OCI-LY7 (cell line): Measurements from ENCODE around the gene ERICH6. TPM values are rescaled to one million over a fixed set of nuclear protein-coding genes. Genes with fewer than 3 reads are reported as not detected.

Experiments
- BruUV-seq: library from RNA; stranded (reverse); fragments of 400-500 nt; replicated peaks from 2 replicates; lab custom pipeline; 2021; lab: Mats Ljungman, UMichigan
- CTCF ChIA-PET: fragments of 300-600 bp; sonication (Branson Sonifier 250); formaldehyde crosslinking; loops from one replicate; lab custom pipeline; 2022; ENCODE audit warnings: antibody characterized with exemption; ENCODE audit not compliant: unreplicated experiment; lab: Charles Lee
- POLR2A ChIA-PET: fragments of 300-600 bp; sonication (Branson Sonifier 250); formaldehyde crosslinking; loops from one replicate; lab custom pipeline; 2022; ENCODE audit warnings: antibody characterized with exemption; lab: Charles Lee
- DNase-seq: peaks from one replicate; pipeline ENCODE4 v3.0.0-alpha.2; 2015; ENCODE audit warnings: low spot score
- H2AFZ ChIP-seq: fragments of 200-600 bp; sonication (generic), shearing (Covaris generic); 2 replicates; pipeline ENCODE4 v1.6.1; 2014; ENCODE audit warnings: mild to moderate bottlenecking, antibody characterized with exemption, low read length, moderate library complexity
- H3K27ac ChIP-seq: fragments of 200-600 bp; sonication (generic); 2 replicates; pipeline ENCODE4 v1.5.1; 2014; ENCODE audit warnings: mixed run types, low read depth, mild to moderate bottlenecking, moderate library complexity, low read length, inconsistent platforms; ENCODE audit not compliant: poor library complexity, severe bottlenecking
- H3K36me3 ChIP-seq: fragments of 200-600 bp; sonication (generic); 2 replicates; pipeline ENCODE4 v1.6.1; 2014; ENCODE audit warnings: mild to moderate bottlenecking, antibody characterized with exemption, low read length, moderate library complexity, mixed read lengths; ENCODE audit not compliant: insufficient read depth
- H3K4me1 ChIP-seq: fragments of 200-600 bp; sonication (generic); 2 replicates; pipeline ENCODE4 v1.5.1; 2014; ENCODE audit warnings: mild to moderate bottlenecking, low read length; ENCODE audit not compliant: insufficient read depth, poor library complexity, severe bottlenecking
- H3K4me2 ChIP-seq: fragments of 200-600 bp; sonication (generic); 2 replicates; pipeline ENCODE4 v1.6.1; 2014; ENCODE audit warnings: mild to moderate bottlenecking, low read length
- H3K4me3 ChIP-seq: fragments of 200-600 bp; sonication (generic); 2 replicates; pipeline ENCODE4 v1.5.1; 2014; ENCODE audit warnings: mild to moderate bottlenecking, low read depth, low read length; ENCODE audit not compliant: poor library complexity, severe bottlenecking
- H3K79me2 ChIP-seq: fragments of 200-600 bp; sonication (generic); 2 replicates; pipeline ENCODE4 v1.6.1; 2016; ENCODE audit warnings: low read depth, mild to moderate bottlenecking, low read length, moderate library complexity, mixed read lengths; ENCODE audit not compliant: insufficient read depth
- H3K9me2 ChIP-seq: fragments of 200-600 bp; sonication (generic); 2 replicates; pipeline ENCODE4 v1.6.1; 2016; ENCODE audit warnings: mild to moderate bottlenecking, low read length, mixed read lengths; ENCODE audit not compliant: insufficient read depth
- H3K9me3 ChIP-seq: fragments of 200-600 bp; sonication (generic); 2 replicates; pipeline ENCODE4 v1.6.1; 2014; ENCODE audit warnings: mild to moderate bottlenecking, mixed run types, low read length, mixed read lengths
- H4K20me1 ChIP-seq: fragments of 200-600 bp; sonication (generic); 2 replicates; pipeline ENCODE4 v1.6.1; 2014; ENCODE audit warnings: mild to moderate bottlenecking, antibody characterized with exemption, low read length, moderate library complexity, mixed read lengths; ENCODE audit not compliant: insufficient read depth
- CTCF ChIP-seq: fragments of 200-600 bp; sonication (generic); conservative IDR thresholded peaks from 2 replicates; pipeline ENCODE4 v1.5.1; 2014; ENCODE audit warnings: mild to moderate bottlenecking, antibody characterized with exemption, low read length, moderate library complexity, mixed read lengths
- EZH2phosphoT487 ChIP-seq: fragments of 200-600 bp; sonication (generic); IDR thresholded peaks from 2 replicates; pipeline ENCODE4 v1.6.1; 2018; ENCODE audit warnings: low read depth, borderline replicate concordance, mild to moderate bottlenecking, mixed run types, antibody characterized with exemption, low read length, moderate library complexity, mixed read lengths
- intact Hi-C: fragments of 100-400 bp; cut with micrococcal nuclease; formaldehyde crosslinking; loops from one replicate; pipeline ENCODE4 v1.10.0; 2022; ENCODE audit not compliant: unreplicated experiment
- total RNA-seq, 2 experiments: library from RNA; depleted of rRNA in 1 of 2; stranded (reverse); fragments of >200 nt in 1 of 2; shearing (Covaris generic) in 1 of 2; gene quantifications; 2 replicates each; pipeline ENCODE4 v1.2.3, GENCODE V29; 2014 to 2022

The ERICH6 gene
- total RNA-seq, 2 experiments from 2014 or later, result 0.38 to 0.41 TPM

- no peak overlapping the region for H3K4me2 ChIP-seq
- no TSS peak for BruUV-seq
- no peak for DNase-seq
- H3K36me3 ChIP-seq, result no peaks in the 10 kb centered on the region
- no peaks in the 10 kb centered on the region for H3K9me3 ChIP-seq
- no peaks in the 10 kb centered on the region for H3K9me2 ChIP-seq
- ChIA-PET POLR2A (no interaction called here), CTCF (no interaction called here)
- no peaks in the 10 kb centered on the region for H3K79me2 ChIP-seq
- no peak overlapping the region for H3K27ac ChIP-seq
- H4K20me1 ChIP-seq, result no peaks in the 10 kb centered on the region
- no peak overlapping the region for H3K4me3 ChIP-seq
- H3K4me1 ChIP-seq, result no peaks in the 10 kb centered on the region
- H2AFZ ChIP-seq, result no peak overlapping the region
- TF ChIP-seq CTCF (no peak), EZH2phosphoT487 (no peak)
- intact Hi-C loops, result no loop called here
These were observed 63.5 kb downstream of the ERICH6 start for GRCh38 chr3:150640256-150640655.

- no peak overlapping the region for H3K27ac ChIP-seq
- no peaks in the 10 kb centered on the region for H3K9me2 ChIP-seq
- CTCF ChIA-PET, result no interaction called here
- no peaks in the 10 kb centered on the region for H3K36me3 ChIP-seq
- H3K4me1 ChIP-seq, result no peaks in the 10 kb centered on the region
- no peaks in the 10 kb centered on the region for H3K9me3 ChIP-seq
- no peak for DNase-seq
- no peaks in the 10 kb centered on the region for H4K20me1 ChIP-seq
- no peaks in the 10 kb centered on the region for H3K79me2 ChIP-seq
- H2AFZ ChIP-seq, result no peak overlapping the region
- BruUV-seq, result no TSS peak
- H3K4me2 ChIP-seq, result no peak overlapping the region
- POLR2A ChIA-PET, result interaction anchor here (1.0 kb wide), 1 partner anchor 25 kb away, joined by 3 read pairs; no protein-coding TSS in a partner anchor
- intact Hi-C loops, result no loop called here
- no peak overlapping the region for H3K4me3 ChIP-seq
- no peak for TF ChIP-seq EZH2phosphoT487
- TF ChIP-seq CTCF, result no peak
These were observed 64.5 kb downstream of the ERICH6 start for GRCh38 chr3:150639262-150639661.

- Histone ChIP-seq H3K27ac (no peak overlapping the region), H3K36me3 (peaks cover 15% of the 10 kb centered on the region), H2AFZ (no peak overlapping the region), H3K9me2 (no peaks in the 10 kb centered on the region), H3K4me3 (no peak overlapping the region), H3K79me2 (no peaks in the 10 kb centered on the region), H3K4me1 (no peaks in the 10 kb centered on the region), H3K9me3 (no peaks in the 10 kb centered on the region), H3K4me2 (no peak overlapping the region), H4K20me1 (no peaks in the 10 kb centered on the region)
- ChIA-PET POLR2A (interaction anchor here (0.7 to 1.1 kb wide), 2 partner anchors 33 to 34 kb away, joined by 4 to 10 read pairs; no protein-coding TSS in a partner anchor), CTCF (no interaction called here)
- intact Hi-C loops, result no loop called here
- no TSS peak for BruUV-seq
- TF ChIP-seq CTCF, result no peak
- no peak for TF ChIP-seq EZH2phosphoT487
- no peak for DNase-seq
These were observed 67.5 kb downstream of the ERICH6 start for GRCh38 chr3:150636258-150636657.
